MM.1S (cell line): ENCODE results near the gene JUND.

ENCODE experiments used
- CTCF ChIP-seq: fragments of 300-600 bp; sonication (generic); IDR thresholded peaks from 2 replicates; pipeline ENCODE4 v1.5.1; 2016; ENCODE audit warnings: antibody characterized with exemption, low read length, mixed read lengths
- EZH2 ChIP-seq: fragments of 300-600 bp; sonication (generic); optimal IDR thresholded peaks from 2 replicates; pipeline ENCODE3; 2017; ENCODE audit warnings: low read depth, mild to moderate bottlenecking, antibody characterized with exemption, low read length, mixed read lengths
- EZH2phosphoT487 ChIP-seq: fragments of 300-600 bp; sonication (generic); IDR thresholded peaks from 2 replicates; pipeline ENCODE4 v1.6.1; 2018; ENCODE audit warnings: antibody characterized with exemption, low read length

- TF ChIP-seq CTCF (peak; percentile 93), EZH2 (no peak), EZH2phosphoT487 (no peak)
Measured at GRCh38 chr19:18251587-18252369, 29.6 kb downstream of the JUND start.
